H1 (cell line): ENCODE measurements around the gene RNASE12. TPM values are rescaled to one million over a fixed set of nuclear protein-coding genes. Genes with fewer than 3 reads are reported as not detected.
A peak's percentile ranks its signal among the peaks of the same experiment; 100 is the strongest.

Experiments used
- CTCF ChIA-PET: fragments of 300-600 bp; sonication (Branson Sonifier 250); formaldehyde crosslinking; loops from one replicate; lab custom pipeline; 2021; ENCODE audit not compliant: partially characterized antibody; lab: Charles Lee
- POLR2A ChIA-PET: fragments of 300-600 bp; sonication (Branson Sonifier 250); formaldehyde crosslinking; loops from one replicate; lab custom pipeline; 2021; ENCODE audit warnings: inconsistent platforms; ENCODE audit not compliant: partially characterized antibody; lab: Charles Lee
- DNase-seq, 2 experiments: peaks; one replicate each; pipeline versions ENCODE4 v3.0.0 to v3.0.0-alpha.2; 2010 to 2022; ENCODE audit warnings: low spot score in 2 of 2, low read depth in 1 of 2, mixed read lengths in 1 of 2
- FAIRE-seq: peaks from 2 replicates; lab custom pipeline; 2011; peaks lifted over from hg19 to GRCh38; lab: Jason Lieb, UNC
- H2AFZ ChIP-seq: 2 replicates; pipeline ENCODE4 v1.8.1; 2012; ENCODE audit warnings: low read length, inconsistent platforms
- H2AK5ac ChIP-seq: 2 replicates; pipeline ENCODE4 v1.6.1; 2013; ENCODE audit warnings: low read depth, low read length
- H2BK120ac ChIP-seq: replicated peaks from 2 replicates; pipeline ENCODE3; 2013; ENCODE audit warnings: low read depth, low read length, inconsistent platforms
- H2BK12ac ChIP-seq: 2 replicates; pipeline ENCODE4 v1.6.1; 2013; ENCODE audit warnings: low read depth, low read length
- H2BK15ac ChIP-seq: 2 replicates; pipeline ENCODE4 v1.6.1; 2013; ENCODE audit warnings: low read length
- H2BK20ac ChIP-seq: 2 replicates; pipeline ENCODE4 v1.6.1; 2013; ENCODE audit warnings: low read length
- H2BK5ac ChIP-seq: 2 replicates; pipeline ENCODE4 v1.6.1; 2013; ENCODE audit warnings: low read depth, low read length
- H3K14ac ChIP-seq: 2 replicates; pipeline ENCODE4 v1.6.1; 2013; ENCODE audit warnings: inconsistent platforms; ENCODE audit not compliant: insufficient read length
- H3K18ac ChIP-seq: 2 replicates; pipeline ENCODE4 v1.6.1; 2013; ENCODE audit warnings: low read length; ENCODE audit errors: extremely low read depth
- H3K23ac ChIP-seq: 2 replicates; pipeline ENCODE4 v1.6.1; 2013; ENCODE audit warnings: inconsistent platforms; ENCODE audit not compliant: insufficient read length
- H3K23me2 ChIP-seq: 2 replicates; pipeline ENCODE4 v1.6.1; 2013; ENCODE audit warnings: low read depth, low read length
- H3K27ac ChIP-seq: 2 replicates; pipeline ENCODE4 v1.6.1; 2011; ENCODE audit warnings: low read depth, low read length, inconsistent platforms
- H3K27me3 ChIP-seq, 4 experiments: replicated peaks in 1 of 4; 1 replicate in 1 of 4; 2 replicates in 3 of 4; pipeline versions ENCODE4 v1.6.1 to v1.8.1; 2011 to 2013; ENCODE audit warnings: low read length in 3 of 4, mild to moderate bottlenecking in 3 of 4, inconsistent platforms in 2 of 4, mixed read lengths in 2 of 4, moderate library complexity in 1 of 4; ENCODE audit not compliant: control insufficient read depth in 3 of 4, insufficient read depth in 3 of 4; ENCODE audit errors: extremely low read depth in 1 of 4
- H3K36me3 ChIP-seq, 4 experiments: 2 replicates each; pipeline versions ENCODE4 v1.6.1 to v1.8.1; 2011 to 2013; ENCODE audit warnings: mild to moderate bottlenecking in 4 of 4, low read length in 3 of 4, moderate library complexity in 2 of 4, control low read depth in 1 of 4, inconsistent platforms in 1 of 4; ENCODE audit not compliant: insufficient read depth in 4 of 4, control insufficient read depth in 2 of 4
- H3K4ac ChIP-seq: replicated peaks from 2 replicates; pipeline ENCODE3; 2013; ENCODE audit warnings: low read length, low read depth, mixed read lengths, inconsistent platforms; ENCODE audit not compliant: insufficient read length
- H3K4me1 ChIP-seq, 4 experiments: replicated peaks in 1 of 4; 1 replicate in 1 of 4; 2 replicates in 3 of 4; pipeline versions ENCODE4 v1.6.1 to v1.8.1; 2011 to 2013; ENCODE audit warnings: low read length in 3 of 4, inconsistent platforms in 2 of 4, mixed read lengths in 1 of 4; ENCODE audit not compliant: insufficient read depth in 4 of 4, control insufficient read depth in 3 of 4
- H3K4me2 ChIP-seq, 2 experiments: 2 replicates each; pipeline versions ENCODE4 v1.6.1 to v1.8.1; 2011 to 2013; ENCODE audit warnings: low read depth in 2 of 2, low read length in 2 of 2, control low read depth in 1 of 2, inconsistent platforms in 1 of 2, mild to moderate bottlenecking in 1 of 2; ENCODE audit not compliant: insufficient read depth in 1 of 2
- H3K4me3 ChIP-seq, 4 experiments: fragments of 200-600, 300-600 bp in 1 of 4; sonication (generic), shearing (Covaris generic), sonication (Bioruptor Twin) in 1 of 4; 2 replicates each; pipeline versions ENCODE4 v1.5.1 to v1.8.1; 2011 to 2016; ENCODE audit warnings: low read length in 4 of 4, low read depth in 3 of 4, control low read depth in 2 of 4, inconsistent platforms in 2 of 4, mild to moderate bottlenecking in 2 of 4, mixed read lengths in 1 of 4, moderate library complexity in 1 of 4; ENCODE audit not compliant: insufficient read depth in 2 of 4; ENCODE audit errors: extremely low read depth in 1 of 4
- H3K56ac ChIP-seq: replicated peaks from 2 replicates; pipeline ENCODE3; 2013; ENCODE audit warnings: low read depth, mild to moderate bottlenecking, mixed read lengths, low read length, inconsistent platforms; ENCODE audit not compliant: insufficient read length
- H3K79me1 ChIP-seq: 2 replicates; pipeline ENCODE4 v1.6.1; 2013; ENCODE audit warnings: low read depth, low read length, control low read depth
- H3K79me2 ChIP-seq, 2 experiments: 2 replicates each; pipeline versions ENCODE4 v1.6.1 to v1.8.1; 2012 to 2013; ENCODE audit warnings: low read length in 2 of 2, mild to moderate bottlenecking in 2 of 2, inconsistent platforms in 1 of 2; ENCODE audit not compliant: insufficient read depth in 2 of 2, control insufficient read depth in 1 of 2
- H3K9ac ChIP-seq, 4 experiments: replicated peaks in 1 of 4; 1 replicate in 1 of 4; 2 replicates in 3 of 4; pipeline versions ENCODE4 v1.6.1 to v1.8.1; 2011 to 2013; ENCODE audit warnings: low read depth in 3 of 4, low read length in 3 of 4, control low read depth in 2 of 4, mild to moderate bottlenecking in 2 of 4, moderate library complexity in 2 of 4, inconsistent platforms in 1 of 4; ENCODE audit errors: extremely low read depth in 1 of 4
- H3K9me3 ChIP-seq, 2 experiments: 2 replicates each; pipeline versions ENCODE4 v1.6.1 to v1.8.1; 2012 to 2013; ENCODE audit warnings: mild to moderate bottlenecking in 2 of 2, moderate library complexity in 2 of 2, control low read depth in 1 of 2, inconsistent platforms in 1 of 2, low read depth in 1 of 2, low read length in 1 of 2, mixed read lengths in 1 of 2; ENCODE audit not compliant: insufficient read depth in 2 of 2
- H4K20me1 ChIP-seq, 2 experiments: replicated peaks in 1 of 2; 2 replicates each; pipeline versions ENCODE3 to v1.8.1; 2011 to 2013; ENCODE audit warnings: inconsistent platforms in 2 of 2, low read length in 2 of 2, mild to moderate bottlenecking in 1 of 2; ENCODE audit not compliant: insufficient read depth in 2 of 2, control insufficient read depth in 1 of 2
- H4K5ac ChIP-seq: 2 replicates; pipeline ENCODE4 v1.6.1; 2013; ENCODE audit warnings: low read length, low read depth, mixed read lengths, inconsistent platforms; ENCODE audit not compliant: insufficient read length
- H4K8ac ChIP-seq: 2 replicates; pipeline ENCODE4 v1.8.0; 2013; ENCODE audit warnings: mild to moderate bottlenecking, moderate library complexity, low read length, inconsistent platforms; ENCODE audit not compliant: insufficient read depth; ENCODE audit errors: extremely low read depth
- H4K91ac ChIP-seq: replicated peaks from 2 replicates; pipeline ENCODE3; 2013; ENCODE audit warnings: low read length, mixed read lengths, inconsistent platforms; ENCODE audit not compliant: insufficient read length
- BCL11A ChIP-seq, 2 experiments: IDR thresholded peaks; one replicate each; pipeline ENCODE4 v1.6.1; 2011; ENCODE audit warnings: low read depth in 2 of 2, low read length in 2 of 2, mild to moderate bottlenecking in 2 of 2
- CREB1 ChIP-seq: IDR thresholded peaks from 2 replicates; pipeline ENCODE4 v1.6.1; 2012; ENCODE audit warnings: inconsistent platforms
- E2F6 ChIP-seq: IDR thresholded peaks from 2 replicates; pipeline ENCODE4 v1.6.1; 2012; ENCODE audit warnings: inconsistent platforms
- FOSL1 ChIP-seq: IDR thresholded peaks from 2 replicates; pipeline ENCODE4 v1.6.1; 2011; ENCODE audit warnings: mild to moderate bottlenecking, low read depth, low read length, moderate library complexity; ENCODE audit not compliant: insufficient read depth
- JUN ChIP-seq: IDR thresholded peaks from 2 replicates; pipeline ENCODE4 v1.6.1; 2011; ENCODE audit warnings: low read depth, mild to moderate bottlenecking, improper control_type of control experiment, low read length
- KDM4A ChIP-seq: IDR thresholded peaks from one replicate; pipeline ENCODE4 v1.7.1; 2012; ENCODE audit warnings: low read depth, mild to moderate bottlenecking, moderate library complexity, low read length, inconsistent platforms; ENCODE audit not compliant: severe bottlenecking
- MAX ChIP-seq: IDR thresholded peaks from 2 replicates; pipeline ENCODE4 v1.6.1; 2012; ENCODE audit warnings: inconsistent platforms
- POLR2A ChIP-seq, 2 experiments: IDR thresholded peaks; 1 replicate in 1 of 2; 2 replicates in 1 of 2; pipeline ENCODE4 v1.6.1; 2011; ENCODE audit warnings: low read depth in 2 of 2, low read length in 2 of 2, mild to moderate bottlenecking in 2 of 2; ENCODE audit errors: control extremely low read depth in 1 of 2
- RAD21 ChIP-seq, 2 experiments: IDR thresholded peaks in 1 of 2; conservative IDR thresholded peaks in 1 of 2; 2 replicates each; pipeline ENCODE4 v1.6.1; 2011; ENCODE audit warnings: low read depth in 2 of 2, low read length in 2 of 2, improper control_type of control experiment in 1 of 2, inconsistent platforms in 1 of 2, mild to moderate bottlenecking in 1 of 2, moderate library complexity in 1 of 2
- SAP30 ChIP-seq: fragments of 300-600 bp; sonication (generic); IDR thresholded peaks from 2 replicates; pipeline ENCODE4 v1.7.1; 2012; ENCODE audit warnings: low read length, moderate library complexity, mild to moderate bottlenecking, inconsistent platforms; ENCODE audit not compliant: insufficient read depth, insufficient replicate concordance
- SP4 ChIP-seq: IDR thresholded peaks from 2 replicates; pipeline ENCODE4 v1.6.1; 2012; ENCODE audit warnings: low read length, inconsistent platforms
- SUZ12 ChIP-seq: fragments of 200-600 bp; sonication (generic); IDR thresholded peaks from 2 replicates; pipeline ENCODE4 v1.6.1; 2012; ENCODE audit warnings: mild to moderate bottlenecking, inconsistent platforms, low read length, moderate library complexity, mixed read lengths
- TAF1 ChIP-seq: IDR thresholded peaks from 2 replicates; pipeline ENCODE4 v1.6.1; 2011; ENCODE audit warnings: mild to moderate bottlenecking, low read depth, low read length
- WGBS, 2 experiments: shearing (Covaris generic) in 1 of 2; methylation state at CpG; one replicate each; pipeline versions ENCODE4 v1.1.6 to v1.1.7; 2013 to 2015; ENCODE audit warnings: low lambda C conversion rate in 2 of 2, mixed read lengths in 2 of 2, inconsistent platforms in 1 of 2, low coverage in 1 of 2, missing lambda C conversion rate in 1 of 2; ENCODE audit not compliant: insufficient replicate concordance in 2 of 2, insufficient coverage in 1 of 2, insufficient read length in 1 of 2; ENCODE audit errors: extremely low coverage in 1 of 2, missing lambda C conversion rate in 1 of 2; 5-methylcytosine and 5-hydroxymethylcytosine counted together
- polyA plus RNA-seq, 7 experiments: library from polyadenylated mRNA; depleted of rRNA in 3 of 7; stranded (reverse) in 5 of 7; unstranded in 2 of 7; fragments of >200 nt in 5 of 7; fragments of 200-250 nt in 2 of 7; gene quantifications; 1 replicate in 5 of 7; 2 replicates in 1 of 7; 4 replicates in 1 of 7; pipeline versions ENCODE4 v1.2.1 to v1.2.3, GENCODE V29; 2011 to 2013; ENCODE audit warnings: missing spikeins in 2 of 7, mixed read lengths in 2 of 7
- total RNA-seq: library from RNA; stranded (reverse); fragmentation: NEBNext Ultra II Directional; extraction: Animal tissue kit (Norgen Biotek cat#: 25700); gene quantifications from 2 replicates; pipeline ENCODE4 v1.2.1, GENCODE V29; 2021

The RNASE12 gene
- total and polyA plus RNA-seq, 2 of the 8 experiments (the other 6 are each of a cell fraction or from before 2014, with no cell fraction given), result not detected

GRCh38 chr14:20560961-20561360 lies 30.2 kb downstream of the RNASE12 start, which contains the start of gene RNASE9:
TSS of gene RNASE9 (minus strand) at chr14:20561047.
- CTCF ChIA-PET, result interaction anchor here (1.0 kb wide), 1 partner anchor 49 kb away, joined by 4 read pairs; no protein-coding TSS in a partner anchor
- DNase-seq, result no peak
- TF ChIP-seq SAP30 (no peak), CREB1 (no peak), TAF1 (no peak), BCL11A (IDR thresholded peaks at IDR 0.05; ENCODE audit: low read depth in 2 of 2, low read length in 2 of 2) (no peak), RAD21 (IDR thresholded peaks at IDR 0.05 in 1 of 2, conservative IDR thresholded peaks at IDR 0.05 in 1 of 2; ENCODE audit: low read depth in 2 of 2, low read length in 2 of 2) (no peak), JUN (no peak), KDM4A (no peak), SUZ12 (no peak), SP4 (no peak), FOSL1 (no peak), E2F6 (no peak), MAX (no peak), POLR2A (IDR thresholded peaks at IDR 0.05; ENCODE audit: control extremely low read depth in 1 of 2, low read depth in 2 of 2, low read length in 2 of 2) (no peak)

More at GRCh38 chr14:20560961-20561360, 30.2 kb downstream of the RNASE12 start, which contains the start of gene RNASE9:
- no peaks in the 10 kb centered on the region for H3K79me1 ChIP-seq
- 92% methylated on average over 3 of the region's 3 CpGs; no CpG with 5 or more reads in 1 of the 2 experiments for WGBS, 2 experiments
- H2AK5ac ChIP-seq, result no peak within 1 kb of the TSS
- no peak within 1 kb of the TSS for H2BK12ac ChIP-seq
- H3K27me3 ChIP-seq, result no peaks in the 10 kb centered on the region
- POLR2A ChIA-PET, result no interaction called here
- no peak within 1 kb of the TSS for H3K14ac ChIP-seq
- H3K4ac ChIP-seq, result no peak within 1 kb of the TSS
- H4K5ac ChIP-seq, result peak within 1 kb of the TSS; percentile 71
- no peak within 1 kb of the TSS for H2AFZ ChIP-seq
- peak within 1 kb of the TSS in 1 of 4 experiments; percentile 35; a peak in 1 of 8 replicates for H3K4me3 ChIP-seq
- FAIRE-seq, result peak; percentile 58
- peak within 1 kb of the TSS; percentile 35 to 61; a peak in 3 of 4 replicates for H3K4me2 ChIP-seq
- H3K23me2 ChIP-seq, result no peaks in the 10 kb centered on the region; the same call in 1 of the 2 replicates
- peaks cover 2 to 10% (median 7%) of the 10 kb centered on the region in 4 experiments; a peak in 5 of 7 replicates for H3K4me1 ChIP-seq
- H2BK15ac ChIP-seq, result no peak within 1 kb of the TSS
- H2BK20ac ChIP-seq, result peak within 1 kb of the TSS; percentile 97; the same call in 1 of the 2 replicates
- no peak within 1 kb of the TSS for H4K8ac ChIP-seq
- no peak within 1 kb of the TSS for H3K56ac ChIP-seq
- no peak within 1 kb of the TSS for H3K23ac ChIP-seq
- no peak within 1 kb of the TSS for H3K9ac ChIP-seq
- no peaks in the 10 kb centered on the region for H4K20me1 ChIP-seq
- H3K79me2 ChIP-seq, result no peaks in the 10 kb centered on the region
- no peaks in the 10 kb centered on the region for H3K9me3 ChIP-seq
- H3K36me3 ChIP-seq, result no peaks in the 10 kb centered on the region
- H2BK120ac ChIP-seq, result peak within 1 kb of the TSS; percentile 15
- no peak within 1 kb of the TSS for H2BK5ac ChIP-seq
- no peak within 1 kb of the TSS; the same call in 1 of the 2 replicates for H3K18ac ChIP-seq
- H4K91ac ChIP-seq, result no peak within 1 kb of the TSS
- peak within 1 kb of the TSS; percentile 18; the same call in 1 of the 2 replicates for H3K27ac ChIP-seq
